ENCODE measurements around the gene CERS2. TPM values are rescaled to one million over a fixed set of nuclear protein-coding genes. Genes with fewer than 3 reads are reported as not detected.
"Not testable (repeated sequence)": the region's sequence is repeated elsewhere in the genome, so short reads cannot be mapped to it uniquely, and the experiment has no call there.

CERS2 gene
- total and polyA plus RNA-seq, 4 donors: 212 to 346 (median 278) TPM

GRCh38 chr1:150931773-150932172, 42.9 kb downstream of the CERS2 start:
- peaks cover 0 to 4% (median 0%) of the 10 kb centered on the region in 4 donors for H3K9me3 ChIP-seq (ENCODE audit: control insufficient read depth in 4 of 4, low read length in 3 of 4)
- no peak overlapping the region for H3K4me3 ChIP-seq (ENCODE audit: low read depth in 1 of 3, low read length in 3 of 3)
- no peak overlapping the region for H3K9ac ChIP-seq (ENCODE audit: low read depth in 1 of 2, low read length in 2 of 2)
- DNase-seq (ENCODE audit: low spot score): no peak
- H3K36me3 ChIP-seq (ENCODE audit: control insufficient read depth in 4 of 4, insufficient read depth in 3 of 4, low read depth in 1 of 4, low read length in 3 of 4): peaks cover 10 to 55% (median 33%) of the 10 kb centered on the region in 4 donors
- TF ChIP-seq RXRA (IDR thresholded peaks at IDR 0.05) (no peak), CTCF (IDR thresholded peaks at IDR 0.05; ENCODE audit: low read depth, low read length, missing input control) (no peak), HNF4A (conservative IDR thresholded peaks at IDR 0.05) (no peak), MAX (IDR thresholded peaks at IDR 0.05) (no peak), TAF1 (conservative IDR thresholded peaks at IDR 0.05) (no peak), YY1 (IDR thresholded peaks at IDR 0.05) (no peak), HNF4G (IDR thresholded peaks at IDR 0.05) (no peak), RAD21 (IDR thresholded peaks at IDR 0.05) (no peak), FOXA1 (IDR thresholded peaks at IDR 0.05) (no peak), SP1 (IDR thresholded peaks at IDR 0.05) (no peak), ATF3 (IDR thresholded peaks at IDR 0.05) (no peak), REST (IDR thresholded peaks at IDR 0.05) (no peak), GABPA (IDR thresholded peaks at IDR 0.05 in 1 of 2, conservative IDR thresholded peaks at IDR 0.05 in 1 of 2) (no peak)
- H3K4me1 ChIP-seq (ENCODE audit: control insufficient read depth in 4 of 4, insufficient read depth in 4 of 4, low read length in 3 of 4): peaks cover 3 to 10% (median 7%) of the 10 kb centered on the region in 4 donors
- no peak overlapping the region for H3K27ac ChIP-seq (ENCODE audit: low read depth in 1 of 2, low read length in 2 of 2)
- WGBS: 100% methylated on average over 1 of the region's 1 CpG
- H3K27me3 ChIP-seq (ENCODE audit: control insufficient read depth in 4 of 4, insufficient read depth in 4 of 4, low read length in 3 of 4): no peaks in the 10 kb centered on the region

GRCh38 chr1:150928775-150929174, 45.9 kb downstream of the CERS2 start:
- not testable (repeated sequence) for DNase-seq (ENCODE audit: low spot score); H3K9me3 ChIP-seq (ENCODE audit: control insufficient read depth in 4 of 4, low read length in 3 of 4); H3K9ac ChIP-seq (ENCODE audit: low read depth in 1 of 2, low read length in 2 of 2); H3K27me3 ChIP-seq (ENCODE audit: control insufficient read depth in 4 of 4, insufficient read depth in 4 of 4, low read length in 3 of 4); H3K4me3 ChIP-seq (ENCODE audit: low read depth in 1 of 3, low read length in 3 of 3); H3K27ac ChIP-seq (ENCODE audit: low read depth in 1 of 2, low read length in 2 of 2)
- peaks cover 3 to 11% (median 9%) of the 10 kb centered on the region in 4 donors for H3K4me1 ChIP-seq (ENCODE audit: control insufficient read depth in 4 of 4, insufficient read depth in 4 of 4, low read length in 3 of 4)
- peaks cover 7 to 44% (median 31%) of the 10 kb centered on the region in 4 donors for H3K36me3 ChIP-seq (ENCODE audit: control insufficient read depth in 4 of 4, insufficient read depth in 3 of 4, low read depth in 1 of 4, low read length in 3 of 4)
- 95% methylated on average over 6 of the region's 6 CpGs for WGBS

All from liver (tissue), 9 donors.